Endothelial cell of umbilical vein (primary cell): ENCODE data around the gene IL32. TPM values are rescaled to one million over a fixed set of nuclear protein-coding genes. Genes with fewer than 3 reads are reported as not detected.

ENCODE experiments used
- BruUV-seq: library from RNA; stranded (reverse); fragments of 400-500 nt; replicated peaks from 2 replicates; lab custom pipeline; 2021; lab: Mats Ljungman, UMichigan
- CTCF ChIA-PET: fragments of 300-600, 350-600 bp; sonication (Branson Sonifier 250); formaldehyde crosslinking; loops from one replicate; lab custom pipeline; 2021; ENCODE audit warnings: antibody characterized with exemption, inconsistent platforms; lab: Charles Lee
- POLR2A ChIA-PET: fragments of 300-600, 350-600 bp; sonication (Branson Sonifier 250); formaldehyde crosslinking; loops from one replicate; lab custom pipeline; 2021; ENCODE audit warnings: antibody characterized with exemption, inconsistent platforms; lab: Charles Lee
- DNase-seq: peaks from one replicate; pipeline ENCODE4 v3.0.0-alpha.2; 2011; ENCODE audit warnings: low read depth, low spot score
- FAIRE-seq: peaks from 2 replicates; lab custom pipeline; 2011; peaks lifted over from hg19 to GRCh38; lab: Jason Lieb, UNC
- H2AFZ ChIP-seq: 2 replicates; pipeline ENCODE4 v1.6.0; 2012; ENCODE audit warnings: low read depth, low read length, control low read depth, inconsistent platforms
- H3K27ac ChIP-seq: 2 replicates; pipeline ENCODE4 v1.5.1; 2011; ENCODE audit warnings: low read depth, mild to moderate bottlenecking, control low read depth, low read length, moderate library complexity; ENCODE audit not compliant: insufficient read depth
- H3K27me3 ChIP-seq, 2 experiments: 2 replicates each; pipeline versions ENCODE4 v1.6.0 to v1.6.1; 2011; ENCODE audit warnings: low read length in 2 of 2, mixed read lengths in 1 of 2; ENCODE audit not compliant: control insufficient read depth in 2 of 2, insufficient read depth in 2 of 2
- H3K36me3 ChIP-seq, 2 experiments: 2 replicates in 1 of 2; 3 replicates in 1 of 2; pipeline ENCODE4 v1.5.1; 2011; ENCODE audit warnings: low read length in 2 of 2, mild to moderate bottlenecking in 1 of 2, moderate library complexity in 1 of 2; ENCODE audit not compliant: control insufficient read depth in 2 of 2, insufficient read depth in 2 of 2; ENCODE audit errors: extremely low read depth in 1 of 2
- H3K4me1 ChIP-seq: 3 replicates; pipeline ENCODE4 v1.5.1; 2011; ENCODE audit warnings: mild to moderate bottlenecking, low read length; ENCODE audit not compliant: control insufficient read depth, insufficient read depth; ENCODE audit errors: extremely low read depth
- H3K4me2 ChIP-seq: 2 replicates; pipeline ENCODE4 v1.6.1; 2011; ENCODE audit warnings: low read length, control low read depth, mixed read lengths; ENCODE audit not compliant: insufficient read depth
- H3K4me3 ChIP-seq, 3 experiments: fragments of 200-600 bp in 1 of 3; sonication (generic), shearing (Covaris generic) in 1 of 3; replicated peaks in 1 of 3; 2 replicates each; pipeline ENCODE4 v1.5.1; 2011 to 2016; ENCODE audit warnings: control low read depth in 3 of 3, low read length in 3 of 3, mild to moderate bottlenecking in 2 of 3, inconsistent platforms in 1 of 3, low read depth in 1 of 3, moderate library complexity in 1 of 3; ENCODE audit not compliant: insufficient read depth in 1 of 3
- H3K79me2 ChIP-seq: 2 replicates; pipeline ENCODE4 v1.6.0; 2012; ENCODE audit warnings: low read length, inconsistent platforms; ENCODE audit not compliant: control insufficient read depth, insufficient read depth
- H3K9ac ChIP-seq: replicated peaks from 2 replicates; pipeline ENCODE3; 2011; ENCODE audit warnings: low read length, control low read depth; ENCODE audit not compliant: insufficient read depth; ENCODE audit errors: extremely low read depth
- H3K9me1 ChIP-seq: replicated peaks from 3 replicates; pipeline ENCODE4 v1.6.0; 2011; ENCODE audit warnings: mild to moderate bottlenecking, low read length; ENCODE audit not compliant: control insufficient read depth, insufficient read depth; ENCODE audit errors: extremely low read depth
- H3K9me3 ChIP-seq: replicated peaks from 2 replicates; pipeline ENCODE4 v1.5.1; 2012; ENCODE audit warnings: low read length, inconsistent platforms; ENCODE audit not compliant: control insufficient read depth, insufficient read depth
- H4K20me1 ChIP-seq: replicated peaks from 2 replicates; pipeline ENCODE3; 2011; ENCODE audit warnings: mild to moderate bottlenecking, low read length; ENCODE audit not compliant: control insufficient read depth, insufficient read depth; ENCODE audit errors: extremely low read depth
- EZH2 ChIP-seq: IDR thresholded peaks from 2 replicates; pipeline ENCODE4 v1.6.1; 2012; ENCODE audit warnings: borderline replicate concordance, low read depth, mild to moderate bottlenecking, moderate library complexity, low read length, inconsistent platforms; ENCODE audit not compliant: severe bottlenecking
- FOS ChIP-seq: IDR thresholded peaks from 2 replicates; pipeline ENCODE4 v1.6.1; 2011; ENCODE audit warnings: mild to moderate bottlenecking, low read length, moderate library complexity, borderline replicate concordance; ENCODE audit not compliant: insufficient read depth
- GATA2 ChIP-seq: IDR thresholded peaks from 2 replicates; pipeline ENCODE4 v1.7.0; 2011; ENCODE audit warnings: low read depth, mild to moderate bottlenecking, moderate library complexity, mixed read lengths, low read length; ENCODE audit not compliant: insufficient read length, insufficient read depth
- JUN ChIP-seq: IDR thresholded peaks from 2 replicates; pipeline ENCODE4 v1.6.1; 2011; ENCODE audit warnings: borderline replicate concordance, low read depth; ENCODE audit not compliant: insufficient read length, insufficient read depth
- MYC ChIP-seq: IDR thresholded peaks from one replicate; pipeline ENCODE4 v1.6.1; 2011; ENCODE audit warnings: mild to moderate bottlenecking, low read depth, low read length
- POLR2A ChIP-seq: IDR thresholded peaks from 2 replicates; pipeline ENCODE4 v1.6.1; 2012; ENCODE audit warnings: low read depth, mild to moderate bottlenecking, control low read depth, low read length
- POLR2AphosphoS5 ChIP-seq: IDR thresholded peaks from 2 replicates; pipeline ENCODE4 v1.6.1; 2012; ENCODE audit warnings: low read depth, mild to moderate bottlenecking, control low read depth, low read length, moderate library complexity; ENCODE audit not compliant: insufficient read depth
- dilution Hi-C: fragments of 300-500 bp; cut with MboI; formaldehyde crosslinking; loops from one replicate; pipeline ENCODE4 v1.15.0; 2019; ENCODE audit warnings: low sequenced_read_pairs; ENCODE audit not compliant: extremely low pct_ligation_motif_present
- intact Hi-C: fragments of 100-400 bp; cut with micrococcal nuclease; formaldehyde crosslinking; loops from one replicate; pipeline ENCODE4 v1.10.0; 2022
- polyA plus RNA-seq, 4 experiments: library from polyadenylated mRNA; depleted of rRNA in 3 of 4; stranded (reverse) in 3 of 4; unstranded in 1 of 4; fragments of >200 nt; gene quantifications; 2 replicates each; pipeline versions ENCODE4 v1.2.1 to v1.2.3, GENCODE V29; 2011 to 2012; ENCODE audit warnings: missing spikeins in 1 of 4
- total RNA-seq: library from RNA; stranded (reverse); gene quantifications from 2 replicates; pipeline ENCODE4 v1.2.3, GENCODE V29; 2021
- TF ChIP-seq, protein P1 (sequence below): IDR thresholded peaks from 2 replicates; pipeline ENCODE4 v1.6.1; 2011; ENCODE audit not compliant: insufficient read depth, insufficient read length
- TF ChIP-seq, protein P2 (sequence below), 2 donors: IDR thresholded peaks; 1 replicate in 1 of 2; 2 replicates in 1 of 2; pipeline ENCODE4 v1.5.1; 2011; ENCODE audit warnings: low read length in 2 of 2, mild to moderate bottlenecking in 2 of 2, moderate library complexity in 2 of 2, control low read depth in 1 of 2, inconsistent platforms in 1 of 2, low read depth in 1 of 2; ENCODE audit not compliant: insufficient read depth in 1 of 2; ENCODE audit errors: extremely low read depth in 1 of 2

IL32 gene
- total and polyA plus RNA-seq, 2 donors (not counting 3 experiments of a cell fraction or from before 2014, with no cell fraction given), result 55.7 to 336 TPM

DNA sequence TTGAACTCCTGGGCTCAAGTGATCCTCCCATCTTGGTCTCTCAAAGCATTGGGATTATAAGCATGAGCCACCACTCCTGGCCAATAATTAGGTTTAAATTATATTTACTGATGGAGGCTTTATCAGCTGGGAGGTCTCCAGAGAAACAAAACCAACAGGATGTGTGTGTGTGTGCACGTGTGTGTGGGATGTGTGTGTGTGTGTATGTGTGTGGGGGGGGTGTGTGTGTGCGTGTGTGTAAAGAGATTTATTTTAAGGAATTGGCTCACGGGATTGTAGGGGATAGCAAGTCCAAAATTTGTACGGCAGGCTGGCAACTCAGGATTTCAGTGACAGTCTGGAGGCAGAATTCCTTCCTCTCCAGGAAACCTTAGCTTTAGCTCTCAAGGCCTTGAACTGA, 14.4 kb upstream of the IL32 start:
- no peaks in the 10 kb centered on the region for H4K20me1 ChIP-seq
- no peak overlapping the region for H3K27ac ChIP-seq
- POLR2A ChIA-PET, result no interaction called here
- H3K9ac ChIP-seq, result no peak overlapping the region
- no peaks in the 10 kb centered on the region for H3K36me3 ChIP-seq
- intact Hi-C loops, result no loop called here
- no TSS peak for BruUV-seq
- H3K79me2 ChIP-seq, result no peaks in the 10 kb centered on the region
- TF ChIP-seq EZH2 (no peak), MYC (no peak), POLR2AphosphoS5 (no peak)
- TF ChIP-seq, protein P1, sequence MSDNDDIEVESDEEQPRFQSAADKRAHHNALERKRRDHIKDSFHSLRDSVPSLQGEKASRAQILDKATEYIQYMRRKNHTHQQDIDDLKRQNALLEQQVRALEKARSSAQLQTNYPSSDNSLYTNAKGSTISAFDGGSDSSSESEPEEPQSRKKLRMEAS, result no peak
- H2AFZ ChIP-seq, result no peak overlapping the region
- peaks cover 16 to 27% of the 10 kb centered on the region in 2 experiments for H3K27me3 ChIP-seq
- CTCF ChIA-PET, result interaction anchor here (1.2 to 14.7 kb wide), 2 partner anchors 20 to 78 kb away, joined by 3 to 200 read pairs; no protein-coding TSS in a partner anchor
- H3K4me3 ChIP-seq, result no peak overlapping the region
- DNase-seq (no peak), FAIRE-seq (no peak)
- H3K4me1 ChIP-seq, result no peaks in the 10 kb centered on the region
- H3K9me1 ChIP-seq, result no peaks in the 10 kb centered on the region
- no peaks in the 10 kb centered on the region for H3K9me3 ChIP-seq
- no peak overlapping the region for H3K4me2 ChIP-seq
- dilution Hi-C loops, result no loop called here

DNA sequence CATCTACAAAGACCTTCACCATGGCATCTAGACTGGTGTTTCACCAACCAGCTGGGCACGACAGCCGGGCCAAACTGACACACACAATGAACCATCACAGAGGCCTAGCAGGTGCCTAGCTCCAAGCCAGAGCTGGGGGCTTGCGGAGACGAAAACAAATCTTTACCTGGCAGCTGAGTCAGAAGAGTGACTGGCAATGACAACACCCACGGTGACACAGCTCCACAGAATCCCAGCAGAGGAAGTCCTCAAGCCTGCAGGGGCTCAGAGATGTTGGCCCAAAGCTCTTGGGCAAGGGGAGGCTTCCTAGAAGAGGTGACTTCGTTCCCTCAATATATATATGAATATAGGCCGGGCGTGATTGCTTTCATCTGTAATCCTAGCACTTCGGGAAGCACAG, 13.9 kb upstream of the IL32 start:
- H3K27ac ChIP-seq, result no peak overlapping the region
- DNase-seq (no peak), FAIRE-seq (no peak)
- H3K4me2 ChIP-seq, result no peak overlapping the region
- intact Hi-C loops (no loop called here), dilution Hi-C loops (no loop called here)
- H3K4me3 ChIP-seq, result no peak overlapping the region
- CTCF ChIA-PET, result interaction anchor here (1.2 to 14.7 kb wide), 2 partner anchors 20 to 78 kb away, joined by 3 to 200 read pairs; no protein-coding TSS in a partner anchor
- no peak overlapping the region for H3K9ac ChIP-seq
- H3K9me1 ChIP-seq, result no peaks in the 10 kb centered on the region
- H2AFZ ChIP-seq, result no peak overlapping the region
- no peaks in the 10 kb centered on the region for H4K20me1 ChIP-seq
- peaks cover 16 to 22% of the 10 kb centered on the region in 2 experiments for H3K27me3 ChIP-seq
- no peaks in the 10 kb centered on the region for H3K4me1 ChIP-seq
- no peaks in the 10 kb centered on the region for H3K79me2 ChIP-seq
- TF ChIP-seq GATA2, result no peak
- TF ChIP-seq POLR2A, result no peak
- TF ChIP-seq, protein P2, sequence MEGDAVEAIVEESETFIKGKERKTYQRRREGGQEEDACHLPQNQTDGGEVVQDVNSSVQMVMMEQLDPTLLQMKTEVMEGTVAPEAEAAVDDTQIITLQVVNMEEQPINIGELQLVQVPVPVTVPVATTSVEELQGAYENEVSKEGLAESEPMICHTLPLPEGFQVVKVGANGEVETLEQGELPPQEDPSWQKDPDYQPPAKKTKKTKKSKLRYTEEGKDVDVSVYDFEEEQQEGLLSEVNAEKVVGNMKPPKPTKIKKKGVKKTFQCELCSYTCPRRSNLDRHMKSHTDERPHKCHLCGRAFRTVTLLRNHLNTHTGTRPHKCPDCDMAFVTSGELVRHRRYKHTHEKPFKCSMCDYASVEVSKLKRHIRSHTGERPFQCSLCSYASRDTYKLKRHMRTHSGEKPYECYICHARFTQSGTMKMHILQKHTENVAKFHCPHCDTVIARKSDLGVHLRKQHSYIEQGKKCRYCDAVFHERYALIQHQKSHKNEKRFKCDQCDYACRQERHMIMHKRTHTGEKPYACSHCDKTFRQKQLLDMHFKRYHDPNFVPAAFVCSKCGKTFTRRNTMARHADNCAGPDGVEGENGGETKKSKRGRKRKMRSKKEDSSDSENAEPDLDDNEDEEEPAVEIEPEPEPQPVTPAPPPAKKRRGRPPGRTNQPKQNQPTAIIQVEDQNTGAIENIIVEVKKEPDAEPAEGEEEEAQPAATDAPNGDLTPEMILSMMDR (IDR thresholded peaks at IDR 0.05; ENCODE audit: extremely low read depth in 1 of 2, insufficient read depth in 1 of 2, low read depth in 1 of 2, low read length in 2 of 2), result no peak
- no peak for TF ChIP-seq MYC
- no peak for TF ChIP-seq POLR2AphosphoS5
- no peak for TF ChIP-seq FOS
- TF ChIP-seq, protein P1, result no peak
- no peak for TF ChIP-seq EZH2
- no peak for TF ChIP-seq JUN
- no TSS peak for BruUV-seq
- H3K9me3 ChIP-seq, result no peaks in the 10 kb centered on the region
- POLR2A ChIA-PET, result no interaction called here
- H3K36me3 ChIP-seq, result no peaks in the 10 kb centered on the region
